SK-N-SH treated with all-trans-retinoic acid at 6 μM for 48 hours (cell line): ENCODE data around the gene KDM4B.

Experiments
- CSRNP3 ChIP-seq: fragments of 250-450 bp; sonication (Bioruptor Pico); IDR thresholded peaks from 2 replicates; pipeline ENCODE4 v1.5.1; 2021; ENCODE audit warnings: mild to moderate bottlenecking, moderate library complexity
- ESRRG ChIP-seq: fragments of 250-450 bp; sonication (Bioruptor Pico); IDR thresholded peaks from 2 replicates; pipeline ENCODE4 v1.6.1; 2021; ENCODE audit warnings: mild to moderate bottlenecking
- OSR1 ChIP-seq: fragments of 250-450 bp; sonication (Bioruptor Pico); IDR thresholded peaks from 2 replicates; pipeline ENCODE4 v1.8.0; 2022; ENCODE audit warnings: moderate library complexity, mild to moderate bottlenecking, inconsistent platforms
- PATZ1 ChIP-seq: fragments of 250-450 bp; sonication (Bioruptor Pico); IDR thresholded peaks from 2 replicates; pipeline ENCODE4 v1.8.0; 2020; ENCODE audit warnings: mild to moderate bottlenecking, moderate library complexity, borderline replicate concordance
- PPARA ChIP-seq: fragments of 250-450 bp; sonication (Bioruptor Pico); IDR thresholded peaks from 2 replicates; pipeline ENCODE4 v1.5.0; 2020; ENCODE audit warnings: mild to moderate bottlenecking, borderline replicate concordance
- RARB ChIP-seq: fragments of 250-450 bp; sonication (Bioruptor Pico); IDR thresholded peaks from 2 replicates; pipeline ENCODE4 v1.8.0; 2021; ENCODE audit warnings: mild to moderate bottlenecking, moderate library complexity
- TCF4 ChIP-seq: fragments of 250-450 bp; sonication (Bioruptor Pico); IDR thresholded peaks from 2 replicates; pipeline ENCODE4 v1.8.0; 2021; ENCODE audit warnings: mild to moderate bottlenecking, moderate library complexity, borderline replicate concordance
- ZFP3 ChIP-seq: fragments of 250-450 bp; sonication (Bioruptor Pico); IDR thresholded peaks from 2 replicates; pipeline ENCODE4 v1.5.0; 2020; ENCODE audit warnings: mild to moderate bottlenecking, moderate library complexity

- TF ChIP-seq TCF4 (CRISPR knock-in tag), result no peak
- no peak for TF ChIP-seq PATZ1
- TF ChIP-seq PPARA (CRISPR knock-in tag), result no peak
- no peak for TF ChIP-seq CSRNP3 (CRISPR knock-in tag)
- no peak for TF ChIP-seq OSR1 (CRISPR knock-in tag)
- no peak for TF ChIP-seq ZFP3 (CRISPR knock-in tag)
- TF ChIP-seq RARB, result no peak
- TF ChIP-seq ESRRG, result no peak
Measured at GRCh38 chr19:5011476-5012238, 42.7 kb downstream of the KDM4B start.
